Adrenal gland (tissue), 12 donors: ENCODE measurements around the gene AK3. TPM values are rescaled to one million over a fixed set of nuclear protein-coding genes. Genes with fewer than 3 reads are reported as not detected.

Source experiments
- DNase-seq, 7 donors: peaks; one replicate each; pipeline ENCODE4 v3.0.0-alpha.2; 2019 to 2020
- H3K27ac ChIP-seq, 5 donors: fragments of 200-600 bp; sonication (generic) in 4 of 5; 1 replicate in 3 of 5; 2 replicates in 2 of 5; pipeline versions ENCODE4 v1.5.1 to v1.8.0; 2016 to 2020; ENCODE audit warnings: mild to moderate bottlenecking in 1 of 5
- H3K27me3 ChIP-seq: fragments of 200-600 bp; 2 replicates; pipeline ENCODE4 v1.8.0; 2021
- H3K36me3 ChIP-seq, 2 donors: fragments of 200-600 bp; replicated peaks in 1 of 2; 1 replicate in 1 of 2; 2 replicates in 1 of 2; pipeline versions ENCODE4 v1.5.1 to v1.8.0; 2018 to 2022
- H3K4me1 ChIP-seq, 2 donors: fragments of 200-600 bp; replicated peaks in 1 of 2; 1 replicate in 1 of 2; 2 replicates in 1 of 2; pipeline versions ENCODE4 v1.5.1 to v1.8.0; 2018 to 2021
- H3K4me3 ChIP-seq, 4 donors: fragments of 200-600 bp; sonication (generic) in 3 of 4; one replicate each; pipeline ENCODE4 v1.5.1; 2016 to 2018
- H3K9me3 ChIP-seq, 3 donors: fragments of 200-600 bp; sonication (generic) in 1 of 3; replicated peaks in 1 of 3; 1 replicate in 2 of 3; 2 replicates in 1 of 3; pipeline versions ENCODE4 v1.5.1 to v1.8.0; 2016 to 2021
- CTCF ChIP-seq, 6 experiments: fragments of 450-650 bp in 4 of 6; fragments of 200-600 bp in 2 of 6; sonication (generic) in 1 of 6; IDR thresholded peaks; 1 replicate in 5 of 6; 2 replicates in 1 of 6; pipeline versions ENCODE4 v1.5.1 to v1.8.0; 2016 to 2021; ENCODE audit warnings: antibody characterized with exemption in 6 of 6, mild to moderate bottlenecking in 2 of 6, moderate library complexity in 1 of 6
- POLR2A ChIP-seq, 2 donors: fragments of 450-650 bp; IDR thresholded peaks; one replicate each; pipeline ENCODE4 v1.6.1; 2017; ENCODE audit warnings: antibody characterized with exemption in 2 of 2, mild to moderate bottlenecking in 2 of 2, moderate library complexity in 1 of 2
- WGBS, 4 donors: extraction: QIAGEN DNeasy Blood & Tissue Kit in 2 of 4; methylation state at CpG; one replicate each; pipeline versions ENCODE4 v1.1.5 to v1.1.7; 2013 to 2017; 5-methylcytosine and 5-hydroxymethylcytosine counted together
- intact Hi-C, 2 donors: fragments of 100-400 bp; cut with DNase I; formaldehyde crosslinking; loops; one replicate each; pipeline versions ENCODE4 v1.14.1 to v1.15.0; 2022 to 2023
- polyA plus RNA-seq, 3 donors: library from polyadenylated mRNA; stranded (reverse); fragments of 200-250 nt in 2 of 3; fragments of 350-450 nt in 1 of 3; fragmentation: Illumina TruSeq in 1 of 3; extraction: RNeasy Lipid Tissue Mini Kit (QIAGEN cat#74804) in 1 of 3; gene quantifications; one replicate each; pipeline ENCODE4 v1.2.3, GENCODE V29; 2013 to 2014
- total RNA-seq, 9 donors: library from RNA; depleted of rRNA in 4 of 9; stranded (reverse); fragments of >200 nt in 4 of 9; fragments of 120-200 nt in 1 of 9; fragmentation: NEBNext Ultra II Directional in 1 of 9; extraction: Animal tissue kit (Norgen Biotek cat#: 25700) in 1 of 9; gene quantifications; one replicate each; pipeline versions ENCODE4 v1.1.0 to v1.2.4, GENCODE V29; 2013 to 2023
- donor health status: healthy with polysubstance abuse.
- donor health status: Bipolar disorder and iron deficiency.
- donor health status: DM: yes; HTN: yes; CAD: no.
- donor health status: DM: no; HTN: no; CAD: no.
- donor health status: DM: no; HTN: no; CAD: no.
- donor health status: DM: yes; HTN: yes; CAD: no.

The AK3 gene
- total and polyA plus RNA-seq, 12 donors = 31.6 to 237 (median 113) TPM

- WGBS, 4 donors = 0 to 1% (median 0%) methylated on average over 4 of the region's 4 CpGs
- Histone ChIP-seq H3K27ac (peak overlapping the region; percentile 80 to 97 (median 90)), H3K4me3 (peak overlapping the region; percentile 54 to 95 (median 70)), H3K36me3 (no peaks in the 10 kb centered on the region), H3K27me3 (no peaks in the 10 kb centered on the region), H3K4me1 (peaks cover 25 to 29% of the 10 kb centered on the region in 2 donors), H3K9me3 (no peaks in the 10 kb centered on the region)
- TF ChIP-seq CTCF (IDR thresholded peaks at IDR 0.05) (no peak), POLR2A (IDR thresholded peaks at IDR 0.05) (no peak)
- DNase-seq = no peak
- intact Hi-C loops = loop anchor here in 1 of 2 donors (5.0 kb wide), 2 partner anchors 78 to 358 kb away; partner anchors contain the start of gene PLPP6
Observed at GRCh38 chr9:4740388-4740637, 689 bp downstream of the AK3 start.

GRCh38 chr9:4739587-4740387, 1.2 kb downstream of the AK3 start:
- peak overlapping the region in 3 of 4 donors; percentile 54 to 95 (median 77) for H3K4me3 ChIP-seq
- intact Hi-C loops = loop anchor here in 1 of 2 donors (5.0 kb wide), 2 partner anchors 77 to 357 kb away; partner anchors contain the start of gene PLPP6
- no peaks in the 10 kb centered on the region for H3K9me3 ChIP-seq
- H3K36me3 ChIP-seq = no peaks in the 10 kb centered on the region
- no peaks in the 10 kb centered on the region for H3K27me3 ChIP-seq
- peak overlapping the region; percentile 25 to 97 (median 85) for H3K27ac ChIP-seq
- DNase-seq = peak in 5 of 7 donors; percentile 41 to 70 (median 53)
- 26 to 32% (median 28%) methylated on average over 26 of the region's 26 CpGs for WGBS, 4 donors
- H3K4me1 ChIP-seq = peaks cover 25 to 29% of the 10 kb centered on the region in 2 donors
- TF ChIP-seq POLR2A (IDR thresholded peaks at IDR 0.05) = no peak
- no peak for TF ChIP-seq CTCF (IDR thresholded peaks at IDR 0.05)

- Histone ChIP-seq H3K36me3 (no peaks in the 10 kb centered on the region), H3K27ac (peak overlapping the region in 2 of 5 donors; percentile 95 to 97), H3K4me1 (peaks cover 25 to 29% of the 10 kb centered on the region in 2 donors), H3K27me3 (no peaks in the 10 kb centered on the region), H3K9me3 (no peaks in the 10 kb centered on the region), H3K4me3 (peak overlapping the region in 2 of 4 donors; percentile 77 to 95)
- no peak for TF ChIP-seq CTCF (IDR thresholded peaks at IDR 0.05)
- TF ChIP-seq POLR2A (IDR thresholded peaks at IDR 0.05) = no peak
- no peak for DNase-seq
- WGBS, 4 donors = 78 to 86% (median 80%) methylated on average over 19 of the region's 19 CpGs
- intact Hi-C loops = no loop called here
Observed at GRCh38 chr9:4738866-4739586, 2.0 kb downstream of the AK3 start.

GRCh38 chr9:4734150-4734549, 6.9 kb downstream of the AK3 start:
- Histone ChIP-seq H3K27me3 (no peaks in the 10 kb centered on the region), H3K27ac (no peak overlapping the region), H3K36me3 (no peaks in the 10 kb centered on the region), H3K4me1 (peaks cover 16 to 33% of the 10 kb centered on the region in 2 donors), H3K4me3 (no peak overlapping the region), H3K9me3 (no peaks in the 10 kb centered on the region)
- no peak for DNase-seq
- TF ChIP-seq CTCF (IDR thresholded peaks at IDR 0.05) = no peak
- no peak for TF ChIP-seq POLR2A (IDR thresholded peaks at IDR 0.05)
- intact Hi-C loops = no loop called here
- whole genome bisulfite sequencing, 4 donors = 90 to 98% (median 98%) methylated on average over 1 to 2 of the region's 2 CpGs
